Measurements from ENCODE around the gene PORCN.

The PORCN gene

GRCh38 chrX:48477960-48478755 lies 30.6 kb upstream of the PORCN start:
- DNase-seq = no peak

- no peak for DNase-seq
Measured at GRCh38 chrX:48478806-48479205, 30.0 kb upstream of the PORCN start.

- DNase-seq = no peak
Measured at GRCh38 chrX:48480142-48480541, 28.6 kb upstream of the PORCN start.

GRCh38 chrX:48480583-48480982 lies 28.2 kb upstream of the PORCN start:
- no peak for DNase-seq

GRCh38 chrX:48482526-48482925 lies 26.3 kb upstream of the PORCN start:
- DNase-seq = no peak

GRCh38 chrX:48487362-48487798 lies 21.4 kb upstream of the PORCN start:
- no peak for DNase-seq

- DNase-seq = no peak
Measured at GRCh38 chrX:48488034-48488433, 20.8 kb upstream of the PORCN start.

GRCh38 chrX:48489296-48489695 lies 19.5 kb upstream of the PORCN start:
- no peak for DNase-seq

- DNase-seq = no peak
Measured at GRCh38 chrX:48489892-48490291, 18.9 kb upstream of the PORCN start.

GRCh38 chrX:48490661-48491060 lies 18.1 kb upstream of the PORCN start:
- DNase-seq = no peak

- no peak for DNase-seq
Measured at GRCh38 chrX:48491809-48492208, 17.0 kb upstream of the PORCN start.

GRCh38 chrX:48492293-48492910 lies 16.4 kb upstream of the PORCN start:
- DNase-seq = no peak

GRCh38 chrX:48493890-48494364 lies 14.9 kb upstream of the PORCN start:
- no peak for DNase-seq

GRCh38 chrX:48496660-48497059 lies 12.1 kb upstream of the PORCN start:
- no peak for DNase-seq

- no peak for DNase-seq
Measured at GRCh38 chrX:48497871-48498270, 10.9 kb upstream of the PORCN start.

- DNase-seq = no peak
Measured at GRCh38 chrX:48498374-48498809, 10.4 kb upstream of the PORCN start.

GRCh38 chrX:48504261-48504660 lies 4.5 kb upstream of the PORCN start:
- DNase-seq = no peak

GRCh38 chrX:48505481-48505880 lies 3.3 kb upstream of the PORCN start:
- no peak for DNase-seq

GRCh38 chrX:48507246-48507645 lies 1.5 kb upstream of the PORCN start:
- DNase-seq = no peak

- no peak for DNase-seq
Measured at GRCh38 chrX:48509245-48509590, 426 bp downstream of the PORCN start.

- no peak for DNase-seq
Measured at GRCh38 chrX:48509619-48510018, 827 bp downstream of the PORCN start.

- no peak for DNase-seq
Measured at GRCh38 chrX:48511560-48511959, 2.8 kb downstream of the PORCN start.

- DNase-seq = no peak
Measured at GRCh38 chrX:48512371-48512935, 3.7 kb downstream of the PORCN start.

GRCh38 chrX:48513670-48514069 lies 4.9 kb downstream of the PORCN start:
- no peak for DNase-seq
